HL-60 (cell line): ENCODE data around the gene SLC7A1.

Experiments
- CTCF ChIP-seq: IDR thresholded peaks from one replicate; pipeline ENCODE4 v1.5.1; 2011; ENCODE audit warnings: low read length, control low read depth, inconsistent platforms; ENCODE audit not compliant: insufficient read depth
- REST ChIP-seq: IDR thresholded peaks from 2 replicates; pipeline ENCODE4 v1.6.1; 2012; ENCODE audit warnings: low read depth; ENCODE audit not compliant: insufficient replicate concordance

GRCh38 chr13:29532116-29532515 is 63.4 kb downstream of the SLC7A1 start:
- TF ChIP-seq CTCF (no peak), REST (no peak)
